H1 (cell line): ENCODE results near the gene RRAS2. TPM values are rescaled to one million over a fixed set of nuclear protein-coding genes. Genes with fewer than 3 reads are reported as not detected.
"Not testable (repeated sequence)": the region's sequence is repeated elsewhere in the genome, so short reads cannot be mapped to it uniquely, and the experiment has no call there.

Experiments used
- CTCF ChIA-PET: fragments of 300-600 bp; sonication (Branson Sonifier 250); formaldehyde crosslinking; loops from one replicate; lab custom pipeline; 2021; ENCODE audit not compliant: partially characterized antibody; lab: Charles Lee
- POLR2A ChIA-PET: fragments of 300-600 bp; sonication (Branson Sonifier 250); formaldehyde crosslinking; loops from one replicate; lab custom pipeline; 2021; ENCODE audit warnings: inconsistent platforms; ENCODE audit not compliant: partially characterized antibody; lab: Charles Lee
- DNase-seq, 2 experiments: peaks; one replicate each; pipeline versions ENCODE4 v3.0.0 to v3.0.0-alpha.2; 2010 to 2022; ENCODE audit warnings: low spot score in 2 of 2, low read depth in 1 of 2, mixed read lengths in 1 of 2
- FAIRE-seq: peaks from 2 replicates; lab custom pipeline; 2011; peaks lifted over from hg19 to GRCh38; lab: Jason Lieb, UNC
- H2AFZ ChIP-seq: 2 replicates; pipeline ENCODE4 v1.8.1; 2012; ENCODE audit warnings: low read length, inconsistent platforms
- H2AK5ac ChIP-seq: 2 replicates; pipeline ENCODE4 v1.6.1; 2013; ENCODE audit warnings: low read depth, low read length
- H2BK120ac ChIP-seq: replicated peaks from 2 replicates; pipeline ENCODE3; 2013; ENCODE audit warnings: low read depth, low read length, inconsistent platforms
- H2BK12ac ChIP-seq: 2 replicates; pipeline ENCODE4 v1.6.1; 2013; ENCODE audit warnings: low read depth, low read length
- H2BK15ac ChIP-seq: 2 replicates; pipeline ENCODE4 v1.6.1; 2013; ENCODE audit warnings: low read length
- H2BK20ac ChIP-seq: 2 replicates; pipeline ENCODE4 v1.6.1; 2013; ENCODE audit warnings: low read length
- H2BK5ac ChIP-seq: 2 replicates; pipeline ENCODE4 v1.6.1; 2013; ENCODE audit warnings: low read depth, low read length
- H3K14ac ChIP-seq: 2 replicates; pipeline ENCODE4 v1.6.1; 2013; ENCODE audit warnings: inconsistent platforms; ENCODE audit not compliant: insufficient read length
- H3K18ac ChIP-seq: 2 replicates; pipeline ENCODE4 v1.6.1; 2013; ENCODE audit warnings: low read length; ENCODE audit errors: extremely low read depth
- H3K23ac ChIP-seq: 2 replicates; pipeline ENCODE4 v1.6.1; 2013; ENCODE audit warnings: inconsistent platforms; ENCODE audit not compliant: insufficient read length
- H3K23me2 ChIP-seq: 2 replicates; pipeline ENCODE4 v1.6.1; 2013; ENCODE audit warnings: low read depth, low read length
- H3K27ac ChIP-seq: 2 replicates; pipeline ENCODE4 v1.6.1; 2011; ENCODE audit warnings: low read depth, low read length, inconsistent platforms
- H3K27me3 ChIP-seq, 4 experiments: replicated peaks in 1 of 4; 1 replicate in 1 of 4; 2 replicates in 3 of 4; pipeline versions ENCODE4 v1.6.1 to v1.8.1; 2011 to 2013; ENCODE audit warnings: low read length in 3 of 4, mild to moderate bottlenecking in 3 of 4, inconsistent platforms in 2 of 4, mixed read lengths in 2 of 4, moderate library complexity in 1 of 4; ENCODE audit not compliant: control insufficient read depth in 3 of 4, insufficient read depth in 3 of 4; ENCODE audit errors: extremely low read depth in 1 of 4
- H3K36me3 ChIP-seq, 4 experiments: 2 replicates each; pipeline versions ENCODE4 v1.6.1 to v1.8.1; 2011 to 2013; ENCODE audit warnings: mild to moderate bottlenecking in 4 of 4, low read length in 3 of 4, moderate library complexity in 2 of 4, control low read depth in 1 of 4, inconsistent platforms in 1 of 4; ENCODE audit not compliant: insufficient read depth in 4 of 4, control insufficient read depth in 2 of 4
- H3K4ac ChIP-seq: replicated peaks from 2 replicates; pipeline ENCODE3; 2013; ENCODE audit warnings: low read length, low read depth, mixed read lengths, inconsistent platforms; ENCODE audit not compliant: insufficient read length
- H3K4me1 ChIP-seq, 4 experiments: replicated peaks in 1 of 4; 1 replicate in 1 of 4; 2 replicates in 3 of 4; pipeline versions ENCODE4 v1.6.1 to v1.8.1; 2011 to 2013; ENCODE audit warnings: low read length in 3 of 4, inconsistent platforms in 2 of 4, mixed read lengths in 1 of 4; ENCODE audit not compliant: insufficient read depth in 4 of 4, control insufficient read depth in 3 of 4
- H3K4me2 ChIP-seq, 2 experiments: 2 replicates each; pipeline versions ENCODE4 v1.6.1 to v1.8.1; 2011 to 2013; ENCODE audit warnings: low read depth in 2 of 2, low read length in 2 of 2, control low read depth in 1 of 2, inconsistent platforms in 1 of 2, mild to moderate bottlenecking in 1 of 2; ENCODE audit not compliant: insufficient read depth in 1 of 2
- H3K4me3 ChIP-seq, 4 experiments: fragments of 200-600, 300-600 bp in 1 of 4; sonication (generic), shearing (Covaris generic), sonication (Bioruptor Twin) in 1 of 4; 2 replicates each; pipeline versions ENCODE4 v1.5.1 to v1.8.1; 2011 to 2016; ENCODE audit warnings: low read length in 4 of 4, low read depth in 3 of 4, control low read depth in 2 of 4, inconsistent platforms in 2 of 4, mild to moderate bottlenecking in 2 of 4, mixed read lengths in 1 of 4, moderate library complexity in 1 of 4; ENCODE audit not compliant: insufficient read depth in 2 of 4; ENCODE audit errors: extremely low read depth in 1 of 4
- H3K56ac ChIP-seq: replicated peaks from 2 replicates; pipeline ENCODE3; 2013; ENCODE audit warnings: low read depth, mild to moderate bottlenecking, mixed read lengths, low read length, inconsistent platforms; ENCODE audit not compliant: insufficient read length
- H3K79me1 ChIP-seq: 2 replicates; pipeline ENCODE4 v1.6.1; 2013; ENCODE audit warnings: low read depth, low read length, control low read depth
- H3K79me2 ChIP-seq, 2 experiments: 2 replicates each; pipeline versions ENCODE4 v1.6.1 to v1.8.1; 2012 to 2013; ENCODE audit warnings: low read length in 2 of 2, mild to moderate bottlenecking in 2 of 2, inconsistent platforms in 1 of 2; ENCODE audit not compliant: insufficient read depth in 2 of 2, control insufficient read depth in 1 of 2
- H3K9ac ChIP-seq, 4 experiments: replicated peaks in 1 of 4; 1 replicate in 1 of 4; 2 replicates in 3 of 4; pipeline versions ENCODE4 v1.6.1 to v1.8.1; 2011 to 2013; ENCODE audit warnings: low read depth in 3 of 4, low read length in 3 of 4, control low read depth in 2 of 4, mild to moderate bottlenecking in 2 of 4, moderate library complexity in 2 of 4, inconsistent platforms in 1 of 4; ENCODE audit errors: extremely low read depth in 1 of 4
- H3K9me3 ChIP-seq, 2 experiments: 2 replicates each; pipeline versions ENCODE4 v1.6.1 to v1.8.1; 2012 to 2013; ENCODE audit warnings: mild to moderate bottlenecking in 2 of 2, moderate library complexity in 2 of 2, control low read depth in 1 of 2, inconsistent platforms in 1 of 2, low read depth in 1 of 2, low read length in 1 of 2, mixed read lengths in 1 of 2; ENCODE audit not compliant: insufficient read depth in 2 of 2
- H4K20me1 ChIP-seq, 2 experiments: replicated peaks in 1 of 2; 2 replicates each; pipeline versions ENCODE3 to v1.8.1; 2011 to 2013; ENCODE audit warnings: inconsistent platforms in 2 of 2, low read length in 2 of 2, mild to moderate bottlenecking in 1 of 2; ENCODE audit not compliant: insufficient read depth in 2 of 2, control insufficient read depth in 1 of 2
- H4K5ac ChIP-seq: 2 replicates; pipeline ENCODE4 v1.6.1; 2013; ENCODE audit warnings: low read length, low read depth, mixed read lengths, inconsistent platforms; ENCODE audit not compliant: insufficient read length
- H4K8ac ChIP-seq: 2 replicates; pipeline ENCODE4 v1.8.0; 2013; ENCODE audit warnings: mild to moderate bottlenecking, moderate library complexity, low read length, inconsistent platforms; ENCODE audit not compliant: insufficient read depth; ENCODE audit errors: extremely low read depth
- H4K91ac ChIP-seq: replicated peaks from 2 replicates; pipeline ENCODE3; 2013; ENCODE audit warnings: low read length, mixed read lengths, inconsistent platforms; ENCODE audit not compliant: insufficient read length
- WGBS, 2 experiments: shearing (Covaris generic) in 1 of 2; methylation state at CpG; one replicate each; pipeline versions ENCODE4 v1.1.6 to v1.1.7; 2013 to 2015; ENCODE audit warnings: low lambda C conversion rate in 2 of 2, mixed read lengths in 2 of 2, inconsistent platforms in 1 of 2, low coverage in 1 of 2, missing lambda C conversion rate in 1 of 2; ENCODE audit not compliant: insufficient replicate concordance in 2 of 2, insufficient coverage in 1 of 2, insufficient read length in 1 of 2; ENCODE audit errors: extremely low coverage in 1 of 2, missing lambda C conversion rate in 1 of 2; 5-methylcytosine and 5-hydroxymethylcytosine counted together
- polyA plus RNA-seq, 7 experiments: library from polyadenylated mRNA; depleted of rRNA in 3 of 7; stranded (reverse) in 5 of 7; unstranded in 2 of 7; fragments of >200 nt in 5 of 7; fragments of 200-250 nt in 2 of 7; gene quantifications; 1 replicate in 5 of 7; 2 replicates in 1 of 7; 4 replicates in 1 of 7; pipeline versions ENCODE4 v1.2.1 to v1.2.3, GENCODE V29; 2011 to 2013; ENCODE audit warnings: missing spikeins in 2 of 7, mixed read lengths in 2 of 7
- total RNA-seq: library from RNA; stranded (reverse); fragmentation: NEBNext Ultra II Directional; extraction: Animal tissue kit (Norgen Biotek cat#: 25700); gene quantifications from 2 replicates; pipeline ENCODE4 v1.2.1, GENCODE V29; 2021

The RRAS2 gene
- total and polyA plus RNA-seq, 2 of the 8 experiments (the other 6 are each of a cell fraction or from before 2014, with no cell fraction given), result 72.3 to 234 TPM

DNA sequence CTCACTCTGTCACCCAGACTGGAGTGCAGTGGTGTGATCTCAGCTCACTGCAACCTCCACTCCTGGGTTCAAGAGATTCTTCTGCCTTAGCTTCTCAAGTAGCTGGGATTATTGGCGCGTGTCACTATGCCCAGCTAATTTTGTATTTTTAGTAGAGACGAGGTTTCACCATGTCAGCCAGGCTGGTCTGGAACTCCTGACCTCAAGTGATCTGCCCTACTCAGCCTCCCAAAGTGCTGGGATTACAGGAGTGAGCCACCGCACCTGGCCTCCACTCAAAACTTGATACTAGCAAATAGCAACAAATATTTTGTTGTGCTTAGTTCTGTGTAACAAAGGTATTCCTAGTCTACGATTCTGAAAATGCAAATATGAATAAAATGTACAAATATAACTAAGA, 14.0 kb downstream of the RRAS2 start:
- WGBS, 2 experiments, result 92% methylated on average over 5 of the region's 5 CpGs; no CpG with 5 or more reads in 1 of the 2 experiments
- H3K9ac ChIP-seq, H3K14ac ChIP-seq, H3K23me2 ChIP-seq, H4K8ac ChIP-seq, H3K56ac ChIP-seq, H4K91ac ChIP-seq, H3K36me3 ChIP-seq, DNase-seq, H2BK12ac ChIP-seq, H3K23ac ChIP-seq, H3K4me2 ChIP-seq, H2BK5ac ChIP-seq, H3K9me3 ChIP-seq, H3K4ac ChIP-seq, H2BK120ac ChIP-seq, H4K20me1 ChIP-seq, H3K27me3 ChIP-seq, H2AFZ ChIP-seq, H3K18ac ChIP-seq, H2BK20ac ChIP-seq, H3K27ac ChIP-seq, H2BK15ac ChIP-seq, H4K5ac ChIP-seq, H2AK5ac ChIP-seq, H3K4me3 ChIP-seq, H3K79me1 ChIP-seq, FAIRE-seq: not testable (repeated sequence)
- peaks cover 18 to 95% of the 10 kb centered on the region in 2 experiments for H3K79me2 ChIP-seq
- POLR2A ChIA-PET, result interaction anchor here (1.3 to 4.5 kb wide), 6 partner anchors 10 to 33 kb away, joined by 3 to 18 read pairs (median 9); partner anchors contain the start of gene RRAS2
- peaks cover 0 to 20% (median 7%) of the 10 kb centered on the region in 4 experiments; a peak in 6 of 7 replicates for H3K4me1 ChIP-seq
- CTCF ChIA-PET, result interaction anchor here (1.2 to 5.6 kb wide), 5 partner anchors 9 to 74 kb away, joined by 3 to 49 read pairs (median 8); no protein-coding TSS in a partner anchor
